PC-3 (cell line): Measurements from ENCODE around the gene ADAMTS15.

ENCODE experiments used
- EZH2 ChIP-seq: fragments of 300-600 bp; sonication (generic); IDR thresholded peaks from one replicate; pipeline ENCODE4 v1.6.1; 2017; ENCODE audit warnings: antibody characterized with exemption, mild to moderate bottlenecking, low read length; ENCODE audit not compliant: unreplicated experiment
- TF ChIP-seq, protein P1 (sequence below): fragments of 300-600 bp; sonication (generic); conservative IDR thresholded peaks from 2 replicates; pipeline ENCODE4 v1.5.1; 2017; ENCODE audit warnings: antibody characterized with exemption, low read depth, mild to moderate bottlenecking, low read length

DNA sequence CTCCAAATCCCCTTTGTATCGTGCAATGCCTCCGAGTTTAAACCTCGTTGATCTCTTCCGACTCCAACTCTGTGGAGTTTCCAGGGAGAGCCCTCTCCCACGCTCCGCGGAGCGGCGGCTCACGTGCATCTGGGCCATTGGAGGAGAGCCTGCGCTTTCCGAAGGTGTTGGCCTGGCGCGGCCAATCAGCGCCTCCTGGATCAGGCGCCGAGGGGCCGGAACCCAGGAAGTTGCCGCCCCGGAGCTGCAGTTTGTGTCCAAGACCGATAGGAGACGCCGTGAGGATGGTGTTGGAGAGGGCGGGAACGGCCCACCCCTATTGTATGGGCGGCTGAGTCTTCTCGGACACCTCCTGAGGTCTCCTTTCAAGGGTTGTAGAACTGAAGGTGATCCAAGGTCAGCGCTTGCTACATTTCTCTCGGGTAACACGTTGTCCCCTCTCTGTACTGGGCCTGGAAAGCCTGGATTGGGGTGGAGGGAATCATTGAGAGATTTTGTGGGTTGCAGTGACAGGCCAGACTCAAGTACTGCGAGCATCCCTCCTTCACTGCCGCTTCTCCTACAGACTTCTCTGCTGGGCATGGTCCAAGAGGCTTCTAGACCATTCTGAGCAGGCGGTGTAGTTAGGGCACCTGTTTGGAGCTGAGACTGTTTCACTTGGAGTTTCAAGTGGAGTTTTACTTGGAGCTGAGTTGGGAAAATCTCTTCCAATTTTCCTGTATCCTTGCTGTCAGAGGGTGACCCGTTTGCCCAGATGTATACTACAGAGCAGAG lies 1.7 kb downstream of the ADAMTS15 start:
- TF ChIP-seq, protein P1, sequence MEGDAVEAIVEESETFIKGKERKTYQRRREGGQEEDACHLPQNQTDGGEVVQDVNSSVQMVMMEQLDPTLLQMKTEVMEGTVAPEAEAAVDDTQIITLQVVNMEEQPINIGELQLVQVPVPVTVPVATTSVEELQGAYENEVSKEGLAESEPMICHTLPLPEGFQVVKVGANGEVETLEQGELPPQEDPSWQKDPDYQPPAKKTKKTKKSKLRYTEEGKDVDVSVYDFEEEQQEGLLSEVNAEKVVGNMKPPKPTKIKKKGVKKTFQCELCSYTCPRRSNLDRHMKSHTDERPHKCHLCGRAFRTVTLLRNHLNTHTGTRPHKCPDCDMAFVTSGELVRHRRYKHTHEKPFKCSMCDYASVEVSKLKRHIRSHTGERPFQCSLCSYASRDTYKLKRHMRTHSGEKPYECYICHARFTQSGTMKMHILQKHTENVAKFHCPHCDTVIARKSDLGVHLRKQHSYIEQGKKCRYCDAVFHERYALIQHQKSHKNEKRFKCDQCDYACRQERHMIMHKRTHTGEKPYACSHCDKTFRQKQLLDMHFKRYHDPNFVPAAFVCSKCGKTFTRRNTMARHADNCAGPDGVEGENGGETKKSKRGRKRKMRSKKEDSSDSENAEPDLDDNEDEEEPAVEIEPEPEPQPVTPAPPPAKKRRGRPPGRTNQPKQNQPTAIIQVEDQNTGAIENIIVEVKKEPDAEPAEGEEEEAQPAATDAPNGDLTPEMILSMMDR: no peak
- TF ChIP-seq EZH2: no peak
